Measurements from ENCODE around the gene PDE1C. TPM values are rescaled to one million over a fixed set of nuclear protein-coding genes. Genes with fewer than 3 reads are reported as not detected.

PDE1C gene
- total RNA-seq, 3 donors from 2014 or later (not counting 1 experiment from before 2014, with no cell fraction given) = not detected

GRCh38 chr7:32062150-32062549 is 8.1 kb downstream of the PDE1C start:
- Histone ChIP-seq H3K36me3 (ENCODE audit: control insufficient read depth, insufficient read depth, low read length) (no peaks in the 10 kb centered on the region), H3K9me3 (ENCODE audit: control insufficient read depth, insufficient read depth, low read length) (no peaks in the 10 kb centered on the region), H3K4me1 (ENCODE audit: control insufficient read depth, insufficient read depth, low read length) (no peaks in the 10 kb centered on the region), H3K27ac (ENCODE audit: low read length) (no peak overlapping the region), H3K4me3 (ENCODE audit: low read length) (no peak overlapping the region), H3K27me3 (ENCODE audit: control insufficient read depth, insufficient read depth, low read length) (no peaks in the 10 kb centered on the region)
- Mint-ChIP-seq H3K9me3 (peaks cover 0 to 3% of the 10 kb centered on the region in 2 donors), H3K4me1 (no peaks in the 10 kb centered on the region), H3K27ac (no peak overlapping the region), H3K4me3 (no peak overlapping the region), H3K27me3 (ENCODE audit: low read depth in 2 of 2) (no peaks in the 10 kb centered on the region), H3K36me3 (no peaks in the 10 kb centered on the region)
- ATAC-seq (no peak), DNase-seq (no peak)
- peak; percentile 31 for TF ChIP-seq CTCF (IDR thresholded peaks at IDR 0.05)
- intact Hi-C loops (cut with micrococcal nuclease) = loop anchor here (10.0 kb wide), 1 partner anchor 317 kb away; no protein-coding TSS in a partner anchor
- WGBS (ENCODE audit: insufficient coverage) = 71% methylated on average over 5 of the region's 5 CpGs

- H3K4me1 ChIP-seq (ENCODE audit: control insufficient read depth, insufficient read depth, low read length) = no peaks in the 10 kb centered on the region
- no peak overlapping the region for H3K27ac ChIP-seq (ENCODE audit: low read length)
- 84% methylated on average over 3 of the region's 3 CpGs for WGBS (ENCODE audit: insufficient coverage)
- no peak overlapping the region for H3K4me3 ChIP-seq (ENCODE audit: low read length)
- H3K4me3 Mint-ChIP-seq = no peak overlapping the region
- intact Hi-C loops (cut with micrococcal nuclease) = loop anchor here (10.0 kb wide), 1 partner anchor 317 kb away; no protein-coding TSS in a partner anchor
- H3K36me3 Mint-ChIP-seq = no peaks in the 10 kb centered on the region
- TF ChIP-seq CTCF (IDR thresholded peaks at IDR 0.05) = no peak
- peaks cover 0 to 3% of the 10 kb centered on the region in 2 donors for H3K9me3 Mint-ChIP-seq
- no peaks in the 10 kb centered on the region for H3K4me1 Mint-ChIP-seq
- no peaks in the 10 kb centered on the region for H3K36me3 ChIP-seq (ENCODE audit: control insufficient read depth, insufficient read depth, low read length)
- H3K27me3 Mint-ChIP-seq (ENCODE audit: low read depth in 2 of 2) = no peaks in the 10 kb centered on the region
- H3K9me3 ChIP-seq (ENCODE audit: control insufficient read depth, insufficient read depth, low read length) = no peaks in the 10 kb centered on the region
- DNase-seq = no peak
- no peak overlapping the region for H3K27ac Mint-ChIP-seq
- H3K27me3 ChIP-seq (ENCODE audit: control insufficient read depth, insufficient read depth, low read length) = no peaks in the 10 kb centered on the region
- no peak for ATAC-seq
These were observed 8.9 kb downstream of the PDE1C start for GRCh38 chr7:32061346-32061745.

GRCh38 chr7:32059289-32060011 is 10.8 kb downstream of the PDE1C start:
- H3K4me1 Mint-ChIP-seq = no peaks in the 10 kb centered on the region
- WGBS (ENCODE audit: insufficient coverage) = 81% methylated on average over 4 of the region's 6 CpGs
- H3K27me3 ChIP-seq (ENCODE audit: control insufficient read depth, insufficient read depth, low read length) = no peaks in the 10 kb centered on the region
- no peaks in the 10 kb centered on the region for H3K36me3 ChIP-seq (ENCODE audit: control insufficient read depth, insufficient read depth, low read length)
- no peak overlapping the region for H3K27ac Mint-ChIP-seq
- TF ChIP-seq CTCF (IDR thresholded peaks at IDR 0.05) = no peak
- H3K36me3 Mint-ChIP-seq = no peaks in the 10 kb centered on the region
- ATAC-seq = no peak
- intact Hi-C loops (cut with micrococcal nuclease) = loop anchor here (10.0 kb wide), 1 partner anchor 315 kb away; no protein-coding TSS in a partner anchor
- H3K4me3 Mint-ChIP-seq = no peak overlapping the region
- DNase-seq = no peak
- no peaks in the 10 kb centered on the region for H3K4me1 ChIP-seq (ENCODE audit: control insufficient read depth, insufficient read depth, low read length)
- no peak overlapping the region for H3K4me3 ChIP-seq (ENCODE audit: low read length)
- no peaks in the 10 kb centered on the region for H3K27me3 Mint-ChIP-seq (ENCODE audit: low read depth in 2 of 2)
- no peaks in the 10 kb centered on the region for H3K9me3 ChIP-seq (ENCODE audit: control insufficient read depth, insufficient read depth, low read length)
- H3K9me3 Mint-ChIP-seq = peaks cover 0 to 3% of the 10 kb centered on the region in 2 donors
- no peak overlapping the region for H3K27ac ChIP-seq (ENCODE audit: low read length)

Measured in natural killer cell (primary cell).